T-helper 17 cell (primary cell): ENCODE results near the gene GPR176. TPM values are rescaled to one million over a fixed set of nuclear protein-coding genes. Genes with fewer than 3 reads are reported as not detected.
A peak's percentile ranks its signal among the peaks of the same experiment; 100 is the strongest.

Experiments used
- ATAC-seq: fragments of 150-1000 bp; cut with Tn5 transposase; 2 replicates; pipeline ENCODE4 v1.10.0; 2021; ENCODE audit warnings: mild to moderate bottlenecking, moderate library complexity
- DNase-seq, 3 donors: peaks; one replicate each; pipeline versions ENCODE4 v3.0.0 to v3.0.0-alpha.2; 2020 to 2021
- H3K9me3 ChIP-seq: one replicate; pipeline ENCODE4 v1.7.0; 2013; ENCODE audit warnings: low read length, mild to moderate bottlenecking; ENCODE audit not compliant: control insufficient read depth, poor library complexity, severe bottlenecking
- H3K27ac Mint-ChIP-seq: one replicate; pipeline ENCODE4 v1.8.0; 2022; ENCODE audit warnings: mild to moderate bottlenecking, moderate library complexity, mixed read lengths
- H3K27me3 Mint-ChIP-seq: one replicate; pipeline ENCODE4 v1.8.0; 2022; ENCODE audit warnings: mixed read lengths
- H3K36me3 Mint-ChIP-seq: one replicate; pipeline ENCODE4 v1.8.0; 2022; ENCODE audit warnings: low read depth, mixed read lengths
- H3K4me1 Mint-ChIP-seq: one replicate; pipeline ENCODE4 v1.8.0; 2022; ENCODE audit warnings: mild to moderate bottlenecking, mixed read lengths
- H3K4me3 Mint-ChIP-seq: one replicate; pipeline ENCODE4 v1.8.0; 2022; ENCODE audit warnings: mild to moderate bottlenecking, moderate library complexity, mixed read lengths
- total RNA-seq, 4 donors: library from RNA in 2 of 4; stranded (reverse) in 2 of 4; gene quantifications; one replicate each; pipeline ENCODE4 v1.2.3 and lab custom pipeline; 2022 to 2026

GPR176 gene
- total RNA-seq, 2 donors from 2014 or later: not detected

DNA sequence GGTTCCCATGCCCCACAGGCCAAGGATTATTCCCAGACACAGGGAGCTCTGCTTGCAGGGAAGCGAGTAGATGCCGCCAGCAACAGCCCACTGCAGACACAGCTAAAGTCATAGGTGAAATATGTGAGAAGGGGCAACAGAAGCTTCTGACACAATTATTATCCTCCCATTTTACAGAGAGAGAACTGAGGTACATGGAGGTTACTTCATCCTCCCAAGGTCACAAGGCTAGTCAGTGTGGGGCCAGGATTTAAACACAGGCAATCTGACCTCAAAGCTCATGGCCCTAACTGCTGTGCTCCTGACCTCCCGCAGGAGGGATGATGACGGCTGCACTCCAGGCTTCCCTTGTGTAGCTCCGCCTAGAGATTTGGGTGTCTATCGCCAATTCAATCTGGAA is 121.7 kb downstream of the GPR176 start:
- no peaks in the 10 kb centered on the region for H3K4me1 Mint-ChIP-seq
- no peak overlapping the region for H3K27ac Mint-ChIP-seq
- no peaks in the 10 kb centered on the region for H3K9me3 ChIP-seq
- no peak for ATAC-seq
- peaks cover 4% of the 10 kb centered on the region for H3K36me3 Mint-ChIP-seq
- H3K4me3 Mint-ChIP-seq: no peak overlapping the region
- DNase-seq: no peak
- H3K27me3 Mint-ChIP-seq: peaks cover 83% of the 10 kb centered on the region

GRCh38 chr15:39797407-39797806 is 122.7 kb downstream of the GPR176 start:
- Mint-ChIP-seq H3K36me3 (peaks cover 4% of the 10 kb centered on the region), H3K27me3 (peaks cover 81% of the 10 kb centered on the region), H3K27ac (no peak overlapping the region), H3K4me3 (no peak overlapping the region), H3K4me1 (no peaks in the 10 kb centered on the region)
- ATAC-seq: no peak
- DNase-seq: no peak
- no peaks in the 10 kb centered on the region for H3K9me3 ChIP-seq

- ATAC-seq (no peak), DNase-seq (no peak)
- H3K27me3 Mint-ChIP-seq: peaks cover 75% of the 10 kb centered on the region
- no peak overlapping the region for H3K27ac Mint-ChIP-seq
- no peak overlapping the region for H3K4me3 Mint-ChIP-seq
- no peaks in the 10 kb centered on the region for H3K9me3 ChIP-seq
- peaks cover 4% of the 10 kb centered on the region for H3K36me3 Mint-ChIP-seq
- no peaks in the 10 kb centered on the region for H3K4me1 Mint-ChIP-seq
Measured at GRCh38 chr15:39796601-39797000, 123.5 kb downstream of the GPR176 start.

DNA sequence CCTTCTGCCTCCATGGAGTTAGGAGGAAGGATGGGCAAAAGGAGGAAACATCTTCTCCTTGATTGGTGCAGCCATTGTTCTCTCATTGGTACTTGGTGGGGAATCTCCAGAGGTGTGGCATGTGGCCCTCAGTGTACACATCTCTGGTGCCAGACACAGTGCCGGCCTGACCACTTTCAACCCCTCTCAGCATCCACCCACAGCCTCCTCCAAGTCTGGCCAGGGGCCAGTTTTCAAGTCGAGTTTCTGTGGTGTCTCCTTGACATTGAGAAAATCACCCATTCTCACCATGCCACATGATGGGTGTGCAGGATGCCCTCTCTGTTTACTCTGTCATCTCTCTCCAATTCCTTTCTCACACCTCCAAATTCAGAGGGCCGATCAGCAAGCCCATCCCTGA is 124.6 kb downstream of the GPR176 start:
- H3K4me1 Mint-ChIP-seq: no peaks in the 10 kb centered on the region
- ATAC-seq (no peak), DNase-seq (no peak)
- H3K27me3 Mint-ChIP-seq: peaks cover 63% of the 10 kb centered on the region
- H3K36me3 Mint-ChIP-seq: peaks cover 4% of the 10 kb centered on the region
- no peak overlapping the region for H3K4me3 Mint-ChIP-seq
- H3K27ac Mint-ChIP-seq: no peak overlapping the region
- H3K9me3 ChIP-seq: no peaks in the 10 kb centered on the region

DNA sequence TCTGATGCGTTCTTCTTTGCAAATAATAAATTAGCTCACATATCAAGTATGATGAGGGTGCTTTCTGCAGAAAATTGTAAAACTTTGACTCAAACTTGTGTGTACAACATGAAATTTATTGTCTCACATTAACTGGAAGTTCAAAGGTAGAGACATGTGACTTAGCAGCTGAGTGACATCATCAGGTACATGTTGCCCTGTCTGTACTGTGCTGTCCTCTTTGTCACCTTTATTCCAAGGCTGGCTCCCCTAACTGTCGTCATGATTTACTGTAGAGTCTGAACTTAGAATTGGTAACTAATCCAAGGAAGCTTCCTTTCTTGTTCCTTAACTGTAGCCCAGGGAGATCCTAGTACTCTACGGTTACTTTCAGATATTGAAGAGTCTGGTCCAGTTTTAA is 125.1 kb downstream of the GPR176 start:
- no peak overlapping the region for H3K4me3 Mint-ChIP-seq
- H3K4me1 Mint-ChIP-seq: no peaks in the 10 kb centered on the region
- no peaks in the 10 kb centered on the region for H3K9me3 ChIP-seq
- H3K27ac Mint-ChIP-seq: no peak overlapping the region
- DNase-seq: no peak
- peaks cover 4% of the 10 kb centered on the region for H3K36me3 Mint-ChIP-seq
- no peak for ATAC-seq
- peaks cover 58% of the 10 kb centered on the region for H3K27me3 Mint-ChIP-seq

DNA sequence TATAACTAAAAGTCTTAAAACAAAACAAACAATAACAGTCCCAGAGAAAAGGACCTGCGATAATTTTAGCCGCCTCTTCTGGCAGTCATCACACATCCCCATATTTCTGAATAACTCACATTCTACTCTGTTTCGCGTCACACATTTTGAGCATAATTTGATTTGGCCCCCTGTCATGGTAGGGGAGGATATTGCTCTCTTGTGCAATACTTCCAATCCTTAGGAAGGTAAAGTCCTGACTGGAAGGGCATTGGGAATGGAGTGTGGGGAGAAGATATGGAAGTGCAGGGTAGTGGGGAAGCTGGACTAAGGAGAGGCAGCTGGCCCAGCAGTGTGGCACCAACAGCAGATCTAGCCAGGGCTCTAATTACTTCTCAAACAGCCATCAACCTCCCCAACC is 126.1 kb downstream of the GPR176 start:
- no peaks in the 10 kb centered on the region for H3K4me1 Mint-ChIP-seq
- H3K9me3 ChIP-seq: no peaks in the 10 kb centered on the region
- no peak for ATAC-seq
- DNase-seq: no peak
- no peak overlapping the region for H3K4me3 Mint-ChIP-seq
- H3K27me3 Mint-ChIP-seq: peaks cover 49% of the 10 kb centered on the region
- H3K27ac Mint-ChIP-seq: no peak overlapping the region
- peaks cover 4% of the 10 kb centered on the region for H3K36me3 Mint-ChIP-seq

GRCh38 chr15:39792844-39793335 is 127.2 kb downstream of the GPR176 start:
- ATAC-seq (no peak), DNase-seq (no peak)
- Mint-ChIP-seq H3K36me3 (peaks cover 4% of the 10 kb centered on the region), H3K27ac (no peak overlapping the region), H3K4me3 (no peak overlapping the region), H3K4me1 (no peaks in the 10 kb centered on the region), H3K27me3 (peaks cover 39% of the 10 kb centered on the region)
- H3K9me3 ChIP-seq: no peaks in the 10 kb centered on the region

GRCh38 chr15:39792025-39792843 is 127.8 kb downstream of the GPR176 start:
- no peak for DNase-seq
- no peak for ATAC-seq
- H3K36me3 Mint-ChIP-seq: peaks cover 4% of the 10 kb centered on the region
- peaks cover 32% of the 10 kb centered on the region for H3K27me3 Mint-ChIP-seq
- no peaks in the 10 kb centered on the region for H3K4me1 Mint-ChIP-seq
- H3K4me3 Mint-ChIP-seq: no peak overlapping the region
- H3K9me3 ChIP-seq: no peaks in the 10 kb centered on the region
- H3K27ac Mint-ChIP-seq: no peak overlapping the region

GRCh38 chr15:39789736-39790135 is 130.3 kb downstream of the GPR176 start:
- H3K36me3 Mint-ChIP-seq: no peaks in the 10 kb centered on the region
- ATAC-seq: no peak
- peaks cover 10% of the 10 kb centered on the region for H3K4me1 Mint-ChIP-seq
- H3K4me3 Mint-ChIP-seq: no peak overlapping the region
- no peaks in the 10 kb centered on the region for H3K9me3 ChIP-seq
- DNase-seq: no peak
- H3K27ac Mint-ChIP-seq: no peak overlapping the region
- H3K27me3 Mint-ChIP-seq: peaks cover 9% of the 10 kb centered on the region

GRCh38 chr15:39788800-39789565 is 131.1 kb downstream of the GPR176 start:
- peaks cover 13% of the 10 kb centered on the region for H3K4me1 Mint-ChIP-seq
- DNase-seq (no peak), ATAC-seq (no peak)
- peaks cover 2% of the 10 kb centered on the region for H3K27me3 Mint-ChIP-seq
- no peak overlapping the region for H3K4me3 Mint-ChIP-seq
- H3K9me3 ChIP-seq: no peaks in the 10 kb centered on the region
- no peak overlapping the region for H3K27ac Mint-ChIP-seq
- H3K36me3 Mint-ChIP-seq: no peaks in the 10 kb centered on the region

DNA sequence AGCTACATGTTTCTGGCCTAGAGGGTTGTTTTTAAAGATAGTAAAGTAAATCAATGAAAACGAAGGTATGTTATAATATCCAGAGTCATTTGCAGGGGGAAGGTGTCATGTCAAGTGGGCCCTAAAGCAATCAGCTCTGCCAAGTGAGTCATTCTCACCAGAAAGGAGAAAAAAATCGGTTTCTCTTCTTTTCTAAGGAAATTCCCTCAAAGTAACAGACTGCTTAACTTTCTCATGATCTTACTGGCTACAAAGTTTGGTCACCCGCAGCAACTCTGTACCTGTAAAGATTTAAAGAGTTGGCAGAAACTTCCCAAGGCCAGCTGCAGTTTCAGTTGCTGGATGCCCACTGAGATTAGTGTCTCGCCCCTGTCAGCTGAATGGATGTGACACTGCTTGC is 132.0 kb downstream of the GPR176 start:
- H3K4me3 Mint-ChIP-seq: no peak overlapping the region
- no peak for ATAC-seq

DNA sequence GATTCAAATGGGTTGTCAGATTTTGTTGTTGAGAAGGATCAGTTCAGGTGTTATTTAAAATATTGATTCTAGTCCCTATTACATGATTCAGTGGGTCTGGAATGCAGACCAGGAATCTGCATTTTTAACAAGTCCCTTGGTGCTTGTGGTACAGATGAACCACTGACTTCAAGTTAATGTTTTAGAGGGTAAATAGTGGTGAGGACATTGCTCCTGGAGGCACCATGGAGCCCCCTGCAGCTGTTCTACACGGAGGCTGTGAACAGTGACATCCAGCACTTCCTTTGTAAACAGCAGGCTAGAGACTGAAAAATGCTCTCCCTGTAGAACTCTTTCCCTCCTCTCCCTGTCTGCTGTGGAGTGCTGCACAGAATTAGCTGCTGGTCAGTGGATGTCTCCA is 132.6 kb downstream of the GPR176 start:
- peak overlapping the region; percentile 39 for H3K27ac Mint-ChIP-seq
- ATAC-seq: no peak
- peaks cover 3% of the 10 kb centered on the region for H3K36me3 Mint-ChIP-seq
- no peaks in the 10 kb centered on the region for H3K9me3 ChIP-seq
- H3K4me1 Mint-ChIP-seq: peaks cover 25% of the 10 kb centered on the region
- H3K27me3 Mint-ChIP-seq: no peaks in the 10 kb centered on the region
- no peak for DNase-seq
- H3K4me3 Mint-ChIP-seq: no peak overlapping the region

More for the DNA sequence above, 132.0 kb downstream of the GPR176 start:
- H3K4me1 Mint-ChIP-seq: peaks cover 22% of the 10 kb centered on the region
- no peaks in the 10 kb centered on the region for H3K27me3 Mint-ChIP-seq
- H3K27ac Mint-ChIP-seq: no peak overlapping the region
- no peaks in the 10 kb centered on the region for H3K9me3 ChIP-seq
- peaks cover 3% of the 10 kb centered on the region for H3K36me3 Mint-ChIP-seq
- DNase-seq: no peak

DNA sequence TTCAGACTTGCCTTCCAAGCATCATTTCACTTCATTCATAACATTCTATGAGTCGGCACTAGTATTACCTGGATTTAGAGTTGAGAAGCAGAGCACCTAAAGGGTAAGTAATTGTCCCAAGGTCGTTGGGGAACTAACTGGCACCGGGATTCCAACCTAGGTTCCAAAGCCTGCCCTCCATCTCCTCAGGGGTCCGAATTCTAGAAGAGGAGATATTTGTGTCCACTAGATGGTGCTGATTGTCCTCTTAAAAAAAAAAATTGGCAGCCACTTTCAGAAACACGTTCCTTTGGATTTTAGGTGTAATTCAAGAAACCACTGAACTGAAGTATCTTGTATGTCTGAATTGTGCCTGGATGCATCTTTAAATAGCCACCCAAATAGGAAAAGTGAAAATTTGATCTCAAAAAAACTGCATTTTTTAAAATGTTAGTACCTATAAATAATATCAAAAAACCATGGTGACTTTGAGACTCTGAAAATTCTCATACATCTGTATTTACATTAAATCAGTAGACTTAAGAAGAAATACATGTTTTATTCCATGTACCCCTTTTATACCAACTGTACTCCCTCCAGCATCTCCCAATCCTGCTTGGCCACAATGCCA is 133.5 kb downstream of the GPR176 start:
- Mint-ChIP-seq H3K4me1 (peaks cover 31% of the 10 kb centered on the region), H3K36me3 (peaks cover 3% of the 10 kb centered on the region), H3K27ac (peak overlapping the region; percentile 39), H3K27me3 (no peaks in the 10 kb centered on the region), H3K4me3 (no peak overlapping the region)
- DNase-seq: no peak
- no peaks in the 10 kb centered on the region for H3K9me3 ChIP-seq
- no peak for ATAC-seq
